Glutamatergic neuron (in vitro differentiated cells): ENCODE data around the gene CACNA2D1. TPM values are rescaled to one million over a fixed set of nuclear protein-coding genes. Genes with fewer than 3 reads are reported as not detected.

Source experiments
- DNase-seq: peaks from one replicate; pipeline ENCODE4 v3.0.0; 2022
- H3K27ac Mint-ChIP-seq: one replicate; pipeline ENCODE4 v1.8.0; 2020; ENCODE audit warnings: mild to moderate bottlenecking, mixed read lengths, inconsistent platforms; ENCODE audit not compliant: unreplicated experiment
- H3K27me3 Mint-ChIP-seq: one replicate; pipeline ENCODE4 v1.8.0; 2020; ENCODE audit warnings: mild to moderate bottlenecking, moderate library complexity, mixed read lengths, inconsistent platforms; ENCODE audit not compliant: unreplicated experiment
- H3K36me3 Mint-ChIP-seq: one replicate; pipeline ENCODE4 v1.8.0; 2020; ENCODE audit warnings: mild to moderate bottlenecking, mixed read lengths, inconsistent platforms; ENCODE audit not compliant: unreplicated experiment
- H3K4me1 Mint-ChIP-seq: one replicate; pipeline ENCODE4 v1.8.0; 2020; ENCODE audit warnings: mild to moderate bottlenecking, low read depth, mixed read lengths, inconsistent platforms; ENCODE audit not compliant: unreplicated experiment
- H3K4me3 Mint-ChIP-seq: one replicate; pipeline ENCODE4 v1.8.0; 2020; ENCODE audit warnings: mild to moderate bottlenecking, mixed read lengths, inconsistent platforms; ENCODE audit not compliant: unreplicated experiment
- H3K9me3 Mint-ChIP-seq: one replicate; pipeline ENCODE4 v1.8.0; 2020; ENCODE audit warnings: mild to moderate bottlenecking, moderate library complexity, mixed read lengths, inconsistent platforms; ENCODE audit not compliant: unreplicated experiment
- CTCF ChIP-seq: fragments of 200-600 bp; sonication (generic); IDR thresholded peaks from one replicate; pipeline ENCODE4 v1.5.0; 2021; ENCODE audit not compliant: partially characterized antibody, unreplicated experiment
- total RNA-seq: library from RNA; stranded (reverse); fragmentation: NEBNext Ultra II Directional; extraction: Animal tissue kit (Norgen Biotek cat#: 25700); gene quantifications from one replicate; pipeline ENCODE4 v1.2.1, GENCODE V29; 2021; ENCODE audit not compliant: unreplicated experiment

CACNA2D1 gene
- total RNA-seq, 1 donor from 2014 or later: 258 TPM

- H3K4me1 Mint-ChIP-seq: peaks cover 53% of the 10 kb centered on the region
- peaks cover 21% of the 10 kb centered on the region for H3K9me3 Mint-ChIP-seq
- H3K36me3 Mint-ChIP-seq: no peaks in the 10 kb centered on the region
- DNase-seq: no peak
- peaks cover 5% of the 10 kb centered on the region for H3K27me3 Mint-ChIP-seq
- peak overlapping the region; percentile 90 for H3K27ac Mint-ChIP-seq
- peak overlapping the region; percentile 79 for H3K4me3 Mint-ChIP-seq
- TF ChIP-seq CTCF: no peak
These were observed 68.4 kb downstream of the CACNA2D1 start for GRCh38 chr7:82375129-82375528.

- H3K27ac Mint-ChIP-seq: peak overlapping the region; percentile 90
- peaks cover 21% of the 10 kb centered on the region for H3K9me3 Mint-ChIP-seq
- H3K4me3 Mint-ChIP-seq: peak overlapping the region; percentile 79
- peaks cover 5% of the 10 kb centered on the region for H3K27me3 Mint-ChIP-seq
- no peaks in the 10 kb centered on the region for H3K36me3 Mint-ChIP-seq
- DNase-seq: no peak
- TF ChIP-seq CTCF: no peak
- peaks cover 59% of the 10 kb centered on the region for H3K4me1 Mint-ChIP-seq
These were observed 69.5 kb downstream of the CACNA2D1 start for GRCh38 chr7:82373926-82374635.

GRCh38 chr7:82364671-82365070 lies 78.9 kb downstream of the CACNA2D1 start:
- peaks cover 62% of the 10 kb centered on the region for H3K4me1 Mint-ChIP-seq
- peak overlapping the region; percentile 84 for H3K4me3 Mint-ChIP-seq
- H3K9me3 Mint-ChIP-seq: peaks cover 4% of the 10 kb centered on the region
- no peak for DNase-seq
- TF ChIP-seq CTCF: no peak
- no peaks in the 10 kb centered on the region for H3K36me3 Mint-ChIP-seq
- H3K27me3 Mint-ChIP-seq: peaks cover 2% of the 10 kb centered on the region
- peak overlapping the region; percentile 75 for H3K27ac Mint-ChIP-seq

GRCh38 chr7:82364048-82364447 lies 79.5 kb downstream of the CACNA2D1 start:
- peaks cover 2% of the 10 kb centered on the region for H3K27me3 Mint-ChIP-seq
- DNase-seq: no peak
- peaks cover 5% of the 10 kb centered on the region for H3K9me3 Mint-ChIP-seq
- no peak for TF ChIP-seq CTCF
- H3K4me3 Mint-ChIP-seq: no peak overlapping the region
- H3K36me3 Mint-ChIP-seq: no peaks in the 10 kb centered on the region
- peaks cover 62% of the 10 kb centered on the region for H3K4me1 Mint-ChIP-seq
- H3K27ac Mint-ChIP-seq: no peak overlapping the region

GRCh38 chr7:82362129-82362706 lies 81.4 kb downstream of the CACNA2D1 start:
- DNase-seq: no peak
- peaks cover 2% of the 10 kb centered on the region for H3K27me3 Mint-ChIP-seq
- H3K4me1 Mint-ChIP-seq: peaks cover 65% of the 10 kb centered on the region
- H3K9me3 Mint-ChIP-seq: peaks cover 9% of the 10 kb centered on the region
- peak overlapping the region; percentile 15 for H3K27ac Mint-ChIP-seq
- H3K36me3 Mint-ChIP-seq: no peaks in the 10 kb centered on the region
- no peak for TF ChIP-seq CTCF
- no peak overlapping the region for H3K4me3 Mint-ChIP-seq
